Hepatocyte (in vitro differentiated cells): ENCODE results near the gene EPHB3. TPM values are rescaled to one million over a fixed set of nuclear protein-coding genes. Genes with fewer than 3 reads are reported as not detected.

ENCODE experiments used
- DNase-seq: peaks from one replicate; pipeline ENCODE4 v3.0.0-alpha.2; 2016; ENCODE audit warnings: low spot score
- H2AFZ ChIP-seq: fragments of 200-600 bp; sonication (generic); 2 replicates; pipeline ENCODE4 v1.6.0; 2016; ENCODE audit warnings: antibody characterized with exemption, mild to moderate bottlenecking
- H3K27ac ChIP-seq: fragments of 200-600 bp; sonication (generic); 2 replicates; pipeline ENCODE4 v1.5.1; 2016; ENCODE audit warnings: mild to moderate bottlenecking
- H3K27me3 ChIP-seq: fragments of 200-600 bp; sonication (generic); 2 replicates; pipeline ENCODE4 v1.6.1; 2016
- H3K36me3 ChIP-seq: fragments of 200-600 bp; sonication (generic); replicated peaks from 2 replicates; pipeline ENCODE4 v1.5.1; 2016; ENCODE audit warnings: low read depth; ENCODE audit not compliant: insufficient read depth
- H3K4me1 ChIP-seq: fragments of 200-600 bp; sonication (generic); 2 replicates; pipeline ENCODE4 v1.5.1; 2016; ENCODE audit warnings: mild to moderate bottlenecking, moderate library complexity; ENCODE audit not compliant: insufficient read depth
- H3K4me2 ChIP-seq: fragments of 200-600 bp; sonication (generic); 2 replicates; pipeline ENCODE4 v1.6.0; 2016
- H3K4me3 ChIP-seq: fragments of 200-600 bp; sonication (generic); 2 replicates; pipeline ENCODE4 v1.5.1; 2016; ENCODE audit warnings: mild to moderate bottlenecking
- H3K79me2 ChIP-seq: fragments of 200-600 bp; sonication (generic); 2 replicates; pipeline ENCODE4 v1.6.0; 2017; ENCODE audit warnings: mild to moderate bottlenecking
- H3K9me2 ChIP-seq: fragments of 200-600 bp; sonication (generic); replicated peaks from 2 replicates; pipeline ENCODE4 v1.6.0; 2017; ENCODE audit warnings: mild to moderate bottlenecking; ENCODE audit not compliant: insufficient read depth
- H3K9me3 ChIP-seq: fragments of 200-600 bp; sonication (generic); 2 replicates; pipeline ENCODE4 v1.5.1; 2016; ENCODE audit warnings: low read depth, mild to moderate bottlenecking
- H4K20me1 ChIP-seq: fragments of 200-600 bp; sonication (generic); 2 replicates; pipeline ENCODE4 v1.6.0; 2016; ENCODE audit warnings: mild to moderate bottlenecking; ENCODE audit not compliant: insufficient read depth, poor library complexity, severe bottlenecking
- CTCF ChIP-seq: fragments of 200-600 bp; sonication (generic); IDR thresholded peaks from 2 replicates; pipeline ENCODE4 v1.5.1; 2016; ENCODE audit warnings: antibody characterized with exemption, mild to moderate bottlenecking; ENCODE audit not compliant: poor library complexity
- EZH2 ChIP-seq: fragments of 200-600 bp; sonication (generic); IDR thresholded peaks from 2 replicates; pipeline ENCODE4 v1.6.1; 2016; ENCODE audit warnings: antibody characterized with exemption, mild to moderate bottlenecking, borderline replicate concordance
- EZH2phosphoT487 ChIP-seq: fragments of 200-600 bp; sonication (generic); IDR thresholded peaks from one replicate; pipeline ENCODE4 v1.6.1; 2018; ENCODE audit warnings: antibody characterized with exemption, mild to moderate bottlenecking, low read depth, moderate library complexity; ENCODE audit not compliant: unreplicated experiment, severe bottlenecking
- WGBS: methylation state at CpG from one replicate; pipeline ENCODE4 v1.1.6; 2016; ENCODE audit warnings: low lambda C conversion rate; ENCODE audit errors: missing lambda C conversion rate; 5-methylcytosine and 5-hydroxymethylcytosine counted together
- polyA plus RNA-seq: library from polyadenylated mRNA; unstranded; fragments of >200 nt; fragmentation: Nextera tagmentation; extraction: Ambion mirVana; gene quantifications from 2 replicates; pipeline ENCODE4 v1.2.1, GENCODE V29; 2016
- total RNA-seq: library from RNA; depleted of rRNA; stranded (reverse); fragments of >200 nt; gene quantifications from 2 replicates; pipeline ENCODE4 v1.2.3, GENCODE V29; 2014

EPHB3 gene
- total and polyA plus RNA-seq, 2 experiments from 2014 or later: 11.0 to 22.0 TPM

DNA sequence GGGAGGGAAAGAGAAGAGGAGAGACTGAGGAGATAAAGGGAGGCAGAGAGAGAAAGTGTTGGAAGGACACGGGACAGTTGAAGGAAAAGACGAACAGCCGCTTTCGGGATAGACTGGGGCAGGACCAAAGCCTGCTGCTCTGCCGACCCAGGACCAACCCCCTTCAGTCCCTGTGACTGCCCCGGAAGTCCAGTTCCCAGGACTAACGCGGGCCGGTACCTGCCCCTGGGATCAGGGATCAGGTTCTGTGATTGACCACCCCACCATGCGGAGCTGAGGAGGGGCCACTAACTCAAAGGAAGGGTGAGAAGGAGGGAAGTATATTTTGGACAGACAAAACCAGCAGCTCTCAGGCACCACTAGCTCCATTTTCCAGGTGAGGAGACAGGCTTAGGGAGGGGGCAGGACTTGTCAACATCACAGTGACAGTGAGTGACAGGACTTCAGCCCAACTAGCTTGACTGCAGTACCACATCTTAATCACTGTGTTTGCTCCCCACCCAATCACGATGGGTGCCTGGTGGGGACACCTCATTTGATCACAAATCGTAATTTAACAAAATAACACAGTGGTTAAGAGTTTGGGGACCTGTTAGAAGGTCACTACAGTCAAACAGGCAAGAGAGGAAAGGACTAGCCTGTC lies 9.8 kb upstream of the EPHB3 start:
- 88% methylated on average over 12 of the region's 12 CpGs for WGBS
- H3K27me3 ChIP-seq: no peaks in the 10 kb centered on the region
- H3K4me2 ChIP-seq: no peak overlapping the region
- DNase-seq: no peak
- no peak overlapping the region for H3K27ac ChIP-seq
- H3K9me3 ChIP-seq: no peaks in the 10 kb centered on the region
- no peak overlapping the region for H3K4me3 ChIP-seq
- H3K9me2 ChIP-seq: no peaks in the 10 kb centered on the region
- no peak overlapping the region for H2AFZ ChIP-seq
- no peak for TF ChIP-seq EZH2phosphoT487
- TF ChIP-seq EZH2: no peak
- no peak for TF ChIP-seq CTCF
- no peaks in the 10 kb centered on the region for H3K36me3 ChIP-seq
- no peaks in the 10 kb centered on the region for H3K4me1 ChIP-seq
- H4K20me1 ChIP-seq: no peaks in the 10 kb centered on the region
- no peaks in the 10 kb centered on the region for H3K79me2 ChIP-seq

- H3K9me2 ChIP-seq: no peaks in the 10 kb centered on the region
- no peaks in the 10 kb centered on the region for H3K79me2 ChIP-seq
- no peaks in the 10 kb centered on the region for H3K4me1 ChIP-seq
- H3K36me3 ChIP-seq: no peaks in the 10 kb centered on the region
- H2AFZ ChIP-seq: no peak overlapping the region
- H3K4me2 ChIP-seq: no peak overlapping the region
- 93% methylated on average over 6 of the region's 6 CpGs for WGBS
- no peaks in the 10 kb centered on the region for H4K20me1 ChIP-seq
- TF ChIP-seq CTCF (no peak), EZH2phosphoT487 (no peak), EZH2 (no peak)
- DNase-seq: no peak
- H3K4me3 ChIP-seq: no peak overlapping the region
- no peaks in the 10 kb centered on the region for H3K9me3 ChIP-seq
- no peaks in the 10 kb centered on the region for H3K27me3 ChIP-seq
- no peak overlapping the region for H3K27ac ChIP-seq
Observed at GRCh38 chr3:184552296-184552695, 9.3 kb upstream of the EPHB3 start.

DNA sequence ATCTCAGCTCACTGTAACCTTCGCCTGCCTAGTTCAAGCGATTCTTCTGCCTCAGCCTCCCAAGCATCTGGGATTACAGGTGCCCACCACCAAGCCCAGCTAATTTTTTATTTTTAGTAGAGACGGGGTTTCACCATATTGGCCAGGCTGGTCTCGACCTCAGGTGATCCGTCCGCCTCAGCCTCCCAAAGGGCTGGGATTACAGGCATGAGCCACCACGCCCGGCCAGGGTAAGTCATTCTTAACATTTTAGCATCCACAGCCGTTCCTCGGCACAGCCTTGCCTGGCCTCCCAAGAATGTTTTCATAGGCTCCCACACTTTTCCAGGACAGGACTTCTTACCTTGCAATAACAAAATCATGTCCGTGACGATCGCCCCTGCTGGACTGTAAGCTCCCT lies 8.7 kb upstream of the EPHB3 start:
- 95% methylated on average over 13 of the region's 13 CpGs for WGBS
- Histone ChIP-seq H3K4me1 (no peaks in the 10 kb centered on the region), H3K4me2 (no peak overlapping the region), H3K4me3 (no peak overlapping the region), H3K79me2 (no peaks in the 10 kb centered on the region), H3K36me3 (no peaks in the 10 kb centered on the region), H3K9me3 (no peaks in the 10 kb centered on the region), H3K27me3 (no peaks in the 10 kb centered on the region), H2AFZ (no peak overlapping the region), H3K9me2 (no peaks in the 10 kb centered on the region), H3K27ac (no peak overlapping the region), H4K20me1 (no peaks in the 10 kb centered on the region)
- TF ChIP-seq EZH2phosphoT487 (no peak), CTCF (no peak), EZH2 (no peak)
- no peak for DNase-seq

DNA sequence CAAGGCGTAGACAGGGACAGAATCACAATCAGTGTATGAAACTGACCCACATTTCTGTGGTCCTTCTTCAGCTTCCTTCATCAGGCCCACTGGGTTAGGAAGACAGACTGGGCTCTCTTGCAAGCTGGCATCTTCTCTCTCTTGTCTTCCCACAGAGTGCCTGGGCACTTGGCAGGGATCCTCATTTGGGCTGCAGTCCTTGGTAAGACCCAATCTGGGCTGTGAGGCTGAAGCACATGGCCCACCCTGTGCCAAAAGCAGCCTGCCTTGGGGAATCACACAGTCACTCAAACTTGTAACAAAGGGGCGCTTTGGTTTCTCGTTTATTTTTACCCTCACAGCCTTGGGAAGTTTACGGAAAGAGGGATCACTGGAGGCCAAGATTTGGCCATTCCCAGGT lies 8.2 kb upstream of the EPHB3 start:
- Histone ChIP-seq H3K9me2 (no peaks in the 10 kb centered on the region), H3K4me1 (no peaks in the 10 kb centered on the region), H3K4me2 (no peak overlapping the region), H2AFZ (no peak overlapping the region), H3K79me2 (no peaks in the 10 kb centered on the region), H3K36me3 (no peaks in the 10 kb centered on the region), H3K27ac (no peak overlapping the region), H4K20me1 (no peaks in the 10 kb centered on the region), H3K27me3 (no peaks in the 10 kb centered on the region), H3K9me3 (no peaks in the 10 kb centered on the region), H3K4me3 (no peak overlapping the region)
- no peak for DNase-seq
- WGBS: 89% methylated on average over 4 of the region's 4 CpGs
- TF ChIP-seq EZH2: no peak
- no peak for TF ChIP-seq EZH2phosphoT487
- TF ChIP-seq CTCF: no peak
